IMR-90 (cell line): ENCODE results near the gene TMEM139.

Source experiments
- BHLHE40 ChIP-seq: fragments of 150-350 bp; IDR thresholded peaks from 2 replicates; pipeline ENCODE4 v1.6.1; 2016; ENCODE audit warnings: mild to moderate bottlenecking, low read depth, low read length
- CEBPB ChIP-seq: IDR thresholded peaks from 2 replicates; pipeline ENCODE4 v1.6.1; 2012; ENCODE audit warnings: low read depth, low read length, improper control_type of control experiment
- CHD1 ChIP-seq: IDR thresholded peaks from 2 replicates; pipeline ENCODE4 v1.6.1; 2012; ENCODE audit warnings: low read depth, low read length, improper control_type of control experiment
- CTCF ChIP-seq: conservative IDR thresholded peaks from 2 replicates; pipeline ENCODE4 v1.5.1; 2012; ENCODE audit warnings: mild to moderate bottlenecking, low read depth, low read length, improper control_type of control experiment
- POLR2A ChIP-seq: IDR thresholded peaks from 2 replicates; pipeline ENCODE4 v1.6.1; 2012; ENCODE audit warnings: mild to moderate bottlenecking, low read depth, low read length
- RAD21 ChIP-seq: IDR thresholded peaks from 2 replicates; pipeline ENCODE4 v1.6.1; 2012; ENCODE audit warnings: low read length, improper control_type of control experiment
- RCOR1 ChIP-seq: IDR thresholded peaks from 2 replicates; pipeline ENCODE4 v1.6.1; 2012; ENCODE audit warnings: mild to moderate bottlenecking, low read length, improper control_type of control experiment; ENCODE audit not compliant: insufficient replicate concordance
- RFX5 ChIP-seq: IDR thresholded peaks from 2 replicates; pipeline ENCODE4 v1.8.0; 2012; ENCODE audit warnings: low read depth, mild to moderate bottlenecking, low read length, moderate library complexity
- SMC3 ChIP-seq: fragments of 150-350 bp; IDR thresholded peaks from 2 replicates; pipeline ENCODE4 v1.6.1; 2016; ENCODE audit warnings: low read depth, mild to moderate bottlenecking, antibody characterized with exemption, low read length, moderate library complexity

- TF ChIP-seq CTCF = no peak
- TF ChIP-seq RCOR1 = no peak
- no peak for TF ChIP-seq CEBPB
- no peak for TF ChIP-seq POLR2A
- TF ChIP-seq SMC3 = no peak
- no peak for TF ChIP-seq BHLHE40
- TF ChIP-seq RFX5 = no peak
- TF ChIP-seq CHD1 = no peak
- TF ChIP-seq RAD21 = no peak
Measured at GRCh38 chr7:143248761-143249354, 35.9 kb upstream of the TMEM139 start.
